HG02981 (cell line): ENCODE results near the gene SNX14.
"Not testable (repeated sequence)": the region's sequence is repeated elsewhere in the genome, so short reads cannot be mapped to it uniquely, and the experiment has no call there.

Experiments
- ATAC-seq: cut with Tn5 transposase; IDR thresholded peaks from one replicate; pipeline ENCODE4 v1.9.1; 2021; ENCODE audit warnings: mild to moderate bottlenecking, moderate library complexity; ENCODE audit not compliant: unreplicated experiment

SNX14 gene

DNA sequence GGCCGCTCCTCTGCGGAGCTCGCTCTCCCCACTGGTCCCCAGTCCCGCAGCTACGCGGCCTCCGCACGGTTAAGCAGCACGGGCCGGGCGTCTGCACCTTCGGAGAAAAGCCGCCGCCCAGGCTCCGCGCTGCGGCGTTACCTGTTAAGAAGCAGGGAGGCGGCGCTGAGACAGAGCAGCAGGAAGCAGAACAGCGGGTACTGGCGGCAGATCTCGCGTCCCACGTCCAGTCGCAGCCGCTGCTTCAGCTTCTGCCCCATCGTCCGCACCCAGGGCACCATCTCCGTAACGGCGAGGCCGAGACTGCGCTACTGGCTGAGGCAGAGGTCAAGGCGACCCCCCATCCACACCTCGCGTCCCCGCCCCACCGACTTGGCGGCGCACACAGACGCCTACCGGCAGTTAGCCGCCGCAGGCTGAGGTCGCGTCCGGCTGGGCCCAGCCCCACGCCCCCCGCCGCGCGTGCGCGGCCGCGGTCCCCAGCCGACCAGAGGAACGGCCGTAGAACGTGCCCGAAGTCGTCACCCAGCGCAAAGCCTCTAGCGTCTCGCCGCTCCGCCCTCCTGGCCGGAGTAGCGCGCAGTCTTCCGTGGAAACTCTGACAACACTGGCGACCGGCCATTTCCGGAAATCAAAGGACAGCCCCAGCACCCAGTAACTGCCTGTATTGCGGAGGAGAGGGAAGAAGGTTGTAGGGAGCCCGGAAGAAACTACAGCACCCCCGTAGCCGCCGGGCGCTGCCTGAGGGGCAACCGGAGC is at the start of gene SNX14:
SNX14 (minus strand) TSS at position 421 of the 759 bp plus-strand sequence; CDS start at position 281, 140 bp downstream.
- peak; percentile 87 for ATAC-seq

- ATAC-seq, result peak; percentile 64
Measured at GRCh38 chr6:85642774-85643536, 49.3 kb upstream of the SNX14 start, which contains the start of gene SYNCRIP. Gene SYNCRIP (minus strand): TSS chr6:85642886. CDS start chr6:85641439, 1,447 bp downstream.

DNA sequence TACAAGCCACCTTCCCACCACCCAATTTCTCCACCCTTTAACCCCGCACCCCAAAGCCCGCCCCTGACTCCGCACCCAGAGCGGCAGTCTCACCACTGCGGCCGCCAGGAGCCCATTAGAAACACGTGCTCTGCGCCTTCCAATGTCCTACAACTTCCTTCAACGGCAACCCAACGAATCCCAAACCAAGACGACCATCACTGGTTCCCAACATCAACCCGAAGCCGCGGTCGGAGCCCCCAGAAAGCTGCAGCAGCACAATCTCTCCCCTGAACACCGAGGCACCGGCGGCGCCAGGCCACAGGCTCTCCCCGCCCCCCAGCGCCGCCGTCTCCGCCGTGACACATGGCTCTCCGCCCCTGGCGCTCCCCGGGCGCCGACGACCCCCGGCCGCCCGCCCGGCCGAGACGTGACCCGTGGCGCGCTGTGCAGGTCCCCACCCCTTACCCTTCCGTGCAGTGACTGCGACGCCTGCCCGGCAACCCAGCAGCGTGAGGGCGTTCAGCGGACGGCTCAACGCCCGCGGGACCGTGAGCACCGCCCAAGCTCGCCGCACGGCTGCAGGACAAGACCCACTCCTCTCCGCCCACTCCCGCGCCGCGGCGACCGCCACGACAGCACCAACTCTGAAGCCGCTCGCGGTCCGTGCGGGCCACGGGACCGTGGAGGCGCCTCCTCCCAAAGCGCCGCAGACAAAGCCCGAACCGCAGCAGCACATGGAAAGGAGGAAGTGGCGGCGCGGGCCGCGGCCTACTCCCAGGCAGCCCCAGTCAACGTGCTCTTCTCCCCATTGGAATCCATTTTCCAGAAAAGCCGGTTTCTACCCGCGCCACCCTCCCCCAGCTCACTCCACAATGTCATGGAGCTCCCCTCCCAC is 48.5 kb upstream of the SNX14 start:
- ATAC-seq, result no peak

DNA sequence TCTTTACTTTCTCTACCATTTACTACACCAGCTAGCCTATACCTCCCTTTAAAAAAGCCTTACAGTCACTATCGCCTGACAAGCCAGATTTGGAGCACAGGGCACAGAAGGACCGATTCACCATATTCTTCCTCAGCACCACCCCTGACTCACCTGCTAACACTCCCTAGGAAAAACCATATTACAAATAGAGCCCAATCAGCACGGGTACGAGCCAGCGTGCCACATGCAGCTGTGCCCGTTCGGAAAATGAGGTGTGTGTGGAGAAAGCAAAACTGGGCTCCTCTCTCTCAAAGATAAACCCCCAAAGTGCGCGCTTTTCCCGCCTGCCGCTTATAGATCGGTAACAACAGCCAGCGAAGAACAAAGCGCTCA is 47.9 kb upstream of the SNX14 start:
- ATAC-seq, result no peak

DNA sequence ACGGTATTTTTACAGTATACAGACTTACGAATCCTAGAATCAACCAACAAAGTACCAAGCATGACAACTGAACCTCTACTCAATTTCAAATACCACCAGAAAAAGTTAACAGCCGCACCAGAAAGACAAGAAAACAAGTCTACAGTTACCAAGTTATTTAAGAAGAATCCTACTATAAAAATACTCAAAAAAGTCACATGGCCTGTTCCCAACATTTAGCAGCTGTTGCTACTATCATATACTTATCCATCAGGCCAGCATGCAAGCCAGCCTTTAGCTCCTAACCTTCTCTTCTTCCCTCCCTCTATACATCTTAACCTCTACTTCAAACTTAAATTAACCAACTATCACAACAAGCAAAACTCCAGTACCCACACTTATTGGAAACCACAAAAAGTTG is 47.2 kb upstream of the SNX14 start:
- no peak for ATAC-seq

DNA sequence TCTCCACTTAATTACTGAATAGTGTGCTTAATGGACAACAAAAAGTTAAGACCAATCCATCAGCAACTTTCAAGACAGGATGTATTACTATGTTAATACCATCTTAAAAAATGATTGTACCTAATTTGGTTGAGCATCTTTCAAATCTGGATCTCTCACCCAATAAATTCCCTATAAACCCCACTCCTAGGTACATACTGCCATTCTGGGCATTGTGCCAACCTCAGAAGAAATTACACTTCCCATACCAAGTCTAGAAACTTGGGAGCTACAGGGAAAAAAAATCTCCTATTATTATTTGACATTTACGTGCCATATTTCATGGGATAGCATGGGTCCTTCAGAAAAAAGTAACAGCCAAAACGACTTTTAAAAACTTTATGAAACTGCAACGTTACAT is 43.9 kb upstream of the SNX14 start:
- ATAC-seq, result no peak

DNA sequence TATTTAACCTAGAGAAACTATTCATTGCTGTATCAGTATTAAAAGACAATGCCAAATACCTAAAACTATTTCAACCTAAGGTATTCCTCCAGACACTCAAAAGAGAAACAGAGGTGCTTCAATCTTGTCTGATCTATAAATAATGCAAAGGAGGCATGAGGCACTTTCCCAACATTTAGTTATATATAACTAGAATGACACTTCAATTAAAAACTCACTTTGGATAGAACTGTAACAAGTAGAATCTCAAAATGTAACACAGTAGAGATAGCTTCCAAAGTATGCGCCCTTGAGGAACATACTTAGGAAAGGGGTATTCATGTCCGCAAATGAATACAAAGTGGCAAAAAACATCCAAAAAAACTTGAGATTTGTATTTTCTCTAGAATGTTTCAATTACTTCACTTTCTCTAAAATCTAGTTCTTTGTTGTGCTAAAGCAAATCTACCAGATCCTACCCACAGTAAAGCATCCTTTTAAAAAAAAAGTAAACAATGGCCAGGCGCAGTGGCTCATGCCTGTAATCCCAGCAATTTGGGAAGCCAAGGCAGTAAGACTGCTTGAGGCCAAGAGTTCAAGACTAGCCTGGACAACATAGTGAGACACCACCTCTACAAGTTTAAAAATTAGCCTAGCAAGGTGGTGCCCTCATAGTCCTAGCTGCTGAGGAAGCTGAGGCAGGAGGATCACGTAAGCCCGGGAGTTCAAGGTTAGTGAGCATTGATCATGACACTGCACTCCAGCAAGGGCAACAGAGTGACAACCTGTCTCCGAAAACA is 38.7 kb upstream of the SNX14 start:
- no peak for ATAC-seq

DNA sequence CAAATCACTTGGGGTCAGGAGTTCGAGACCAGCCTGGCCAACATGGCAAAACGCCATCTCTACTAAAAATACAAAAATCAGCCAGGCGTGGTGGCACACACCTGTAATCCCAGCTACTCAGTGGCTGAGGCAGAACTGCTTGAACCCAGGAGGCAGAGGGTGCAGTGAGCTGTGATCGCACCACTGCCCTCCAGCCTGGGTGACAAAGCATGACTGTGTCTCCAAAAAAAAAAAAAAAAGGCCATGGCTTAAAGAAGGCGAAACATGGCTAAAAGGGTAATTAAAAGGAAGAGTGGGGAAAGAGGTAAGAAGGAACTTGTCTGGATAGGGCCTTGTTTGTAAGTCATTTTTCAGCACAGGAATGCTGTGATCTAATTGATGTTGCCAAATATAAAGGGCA is 37.5 kb upstream of the SNX14 start:
- not testable (repeated sequence) for ATAC-seq

DNA sequence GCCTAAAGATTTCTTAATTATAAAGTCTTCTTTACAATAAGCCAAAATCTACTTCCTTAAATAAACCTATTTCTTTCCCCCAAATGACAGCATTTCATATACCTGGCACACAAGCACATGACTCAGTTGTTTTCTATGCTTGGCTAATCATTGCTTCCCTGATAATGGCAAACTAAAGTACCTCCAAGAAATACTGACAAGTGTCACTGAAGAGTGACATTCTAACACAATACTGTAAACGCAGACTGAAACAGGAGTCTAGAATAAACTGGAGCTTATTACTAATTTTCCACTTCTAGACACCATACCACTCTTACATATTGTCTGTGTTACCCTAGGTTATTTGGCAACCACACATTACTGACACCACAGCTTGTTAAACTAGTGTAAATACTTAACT is 34.7 kb upstream of the SNX14 start:
- ATAC-seq, result no peak

DNA sequence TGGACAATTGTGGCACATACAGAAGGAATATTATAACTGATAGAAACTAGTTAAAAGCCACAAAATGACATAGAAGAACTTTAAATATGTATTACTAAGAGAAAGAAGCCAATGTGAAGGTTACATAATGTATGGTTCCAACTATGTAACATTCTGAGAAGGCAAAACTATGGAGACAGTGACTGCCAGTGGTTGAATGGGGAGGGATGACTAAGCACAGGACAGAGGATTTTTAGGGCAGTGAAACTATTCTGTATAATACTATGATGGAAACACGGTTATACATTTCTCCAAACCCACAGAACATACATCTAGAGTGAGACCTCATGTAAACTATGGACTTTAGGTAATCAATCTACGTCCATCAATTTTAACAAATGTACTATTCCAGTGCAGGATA is 26.6 kb upstream of the SNX14 start:
- no peak for ATAC-seq

GRCh38 chr6:85614780-85615179 is 21.1 kb upstream of the SNX14 start:
- ATAC-seq, result no peak

GRCh38 chr6:85612690-85613474 is 19.2 kb upstream of the SNX14 start:
- no peak for ATAC-seq

- no peak for ATAC-seq
Measured at GRCh38 chr6:85610182-85610895, 16.7 kb upstream of the SNX14 start.

GRCh38 chr6:85602100-85602499 is 8.4 kb upstream of the SNX14 start:
- no peak for ATAC-seq

DNA sequence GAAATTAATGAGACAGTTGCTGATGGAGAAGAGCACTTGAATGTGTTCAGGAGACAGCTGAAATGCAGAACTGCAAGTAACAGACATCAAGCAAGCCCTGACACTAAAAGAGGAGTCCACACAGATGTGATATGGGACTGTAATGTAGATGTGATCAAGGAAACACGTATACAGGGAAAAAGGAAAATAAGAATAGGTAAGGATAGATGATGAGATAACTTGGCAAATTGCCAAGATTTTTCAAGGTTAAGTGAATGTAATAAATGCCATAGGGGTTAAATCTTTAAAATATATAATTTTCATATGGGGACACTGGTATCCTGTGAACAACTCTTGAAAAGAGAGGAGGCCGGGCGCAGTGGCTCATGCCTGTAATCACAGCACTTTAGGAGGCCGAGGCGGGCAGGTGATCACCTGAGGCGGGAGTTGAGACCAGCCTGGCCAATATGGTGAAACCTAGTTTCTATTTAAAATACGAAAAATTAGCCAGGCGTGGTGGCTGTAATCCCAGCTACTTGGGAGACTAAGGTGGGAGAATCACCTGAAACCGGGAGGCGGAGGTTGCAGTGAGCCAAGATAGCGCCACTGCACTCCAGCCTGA is 7.2 kb upstream of the SNX14 start:
- ATAC-seq, result no peak

- peak; percentile 10 for ATAC-seq
Measured at GRCh38 chr6:85594197-85594930, 706 bp upstream of the SNX14 start.

DNA sequence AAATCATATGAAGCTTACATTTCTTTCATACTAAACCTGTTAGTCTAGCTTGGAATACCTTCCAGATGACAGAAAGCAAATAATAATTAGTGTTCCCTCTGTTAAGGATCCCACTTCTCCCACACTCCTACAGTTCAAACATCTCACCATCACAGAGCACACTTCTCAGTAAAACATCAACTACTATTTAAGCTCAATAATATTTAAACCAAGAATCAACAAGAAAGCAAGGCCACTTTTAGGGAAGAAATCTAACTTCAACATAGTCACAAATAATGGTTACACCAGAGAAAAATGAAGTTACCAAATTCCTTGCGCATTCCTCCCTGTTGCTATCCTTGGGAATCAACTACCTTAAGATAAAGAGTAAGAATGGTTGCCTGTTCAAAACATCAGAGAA is 1.6 kb downstream of the SNX14 start:
- no peak for ATAC-seq

DNA sequence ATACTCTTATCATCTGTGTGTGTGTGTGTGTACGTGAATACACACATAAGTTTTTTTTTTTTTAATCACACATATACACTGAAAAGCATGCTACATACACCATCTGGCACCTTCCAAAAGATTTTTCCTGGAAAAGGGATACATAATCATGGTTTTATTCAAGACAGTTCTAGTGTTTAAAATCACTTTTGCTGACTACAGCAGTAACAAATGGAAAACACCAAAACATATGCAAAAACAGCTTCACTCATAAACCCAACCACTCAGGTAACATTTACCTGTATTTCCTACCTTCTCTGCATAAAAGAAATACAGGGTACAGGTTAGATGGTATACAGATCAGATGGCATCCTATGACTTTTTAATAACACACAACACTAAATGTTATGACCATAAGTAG is 2.5 kb downstream of the SNX14 start:
- ATAC-seq, result no peak
